HG03175 (cell line): ENCODE results near the gene PCDH9.
"Not testable (repeated sequence)": the region's sequence is repeated elsewhere in the genome, so short reads cannot be mapped to it uniquely, and the experiment has no call there.

Source experiments
- ATAC-seq: cut with Tn5 transposase; IDR thresholded peaks from one replicate; pipeline ENCODE4 v1.9.1; 2021; ENCODE audit warnings: mild to moderate bottlenecking, moderate library complexity; ENCODE audit not compliant: unreplicated experiment

The PCDH9 gene

GRCh38 chr13:67133476-67133875 lies 96.7 kb downstream of the PCDH9 start:
- no peak for ATAC-seq

DNA sequence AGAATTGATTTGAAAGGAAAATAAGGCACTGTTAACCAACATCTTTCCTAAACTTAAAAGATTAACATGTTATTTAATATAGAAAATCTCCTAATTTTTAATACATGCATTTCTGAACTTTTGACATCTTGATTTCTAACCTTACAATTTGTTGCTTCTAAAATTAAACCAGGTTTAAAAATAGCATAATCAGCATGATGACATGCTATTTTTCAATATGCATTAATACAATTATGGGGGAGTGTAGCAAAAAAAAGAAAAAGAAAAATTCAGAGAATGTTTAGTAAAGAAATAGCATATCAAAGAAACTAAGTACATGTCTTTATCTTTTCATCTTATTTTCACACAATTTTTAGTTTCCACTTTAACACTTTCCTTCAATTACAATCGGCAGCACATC lies 98.7 kb downstream of the PCDH9 start:
- no peak for ATAC-seq

DNA sequence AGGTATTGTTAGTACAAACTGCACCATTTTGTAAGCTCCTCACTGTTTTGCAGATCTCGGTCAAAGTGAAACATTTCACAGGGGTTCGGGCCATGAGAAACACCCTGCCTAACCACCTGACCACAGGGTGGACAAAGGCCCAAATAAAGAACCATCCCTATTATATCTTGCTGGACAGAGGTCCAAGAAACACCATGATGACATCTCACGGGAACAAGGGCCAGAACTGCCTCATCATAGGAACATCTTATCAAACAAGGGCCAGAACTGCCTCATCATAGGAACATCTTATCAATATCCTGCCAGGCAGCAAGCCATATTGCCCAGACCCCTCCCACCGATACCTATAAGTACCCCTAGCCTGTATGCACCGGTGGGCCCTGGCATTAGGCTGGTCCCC lies 99.7 kb downstream of the PCDH9 start:
- ATAC-seq: no peak

DNA sequence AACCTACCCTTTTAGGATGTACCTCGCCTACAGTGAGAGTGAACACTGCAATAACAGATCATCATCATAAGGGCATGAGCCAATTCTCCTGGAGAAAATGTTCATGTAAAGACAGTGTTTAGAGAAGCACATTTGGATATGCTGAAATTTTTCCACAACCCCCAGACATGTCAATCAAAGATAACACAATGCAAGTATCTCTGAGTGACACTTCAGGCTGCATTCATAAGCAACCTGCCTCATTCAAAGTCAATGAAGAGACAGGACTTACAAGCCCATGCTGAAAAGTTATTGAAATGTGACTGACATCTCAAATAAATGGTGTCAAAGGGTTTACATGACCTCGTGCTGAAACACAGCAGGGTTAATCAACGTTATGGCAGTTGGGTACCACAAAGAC lies 102.0 kb downstream of the PCDH9 start:
- no peak for ATAC-seq

DNA sequence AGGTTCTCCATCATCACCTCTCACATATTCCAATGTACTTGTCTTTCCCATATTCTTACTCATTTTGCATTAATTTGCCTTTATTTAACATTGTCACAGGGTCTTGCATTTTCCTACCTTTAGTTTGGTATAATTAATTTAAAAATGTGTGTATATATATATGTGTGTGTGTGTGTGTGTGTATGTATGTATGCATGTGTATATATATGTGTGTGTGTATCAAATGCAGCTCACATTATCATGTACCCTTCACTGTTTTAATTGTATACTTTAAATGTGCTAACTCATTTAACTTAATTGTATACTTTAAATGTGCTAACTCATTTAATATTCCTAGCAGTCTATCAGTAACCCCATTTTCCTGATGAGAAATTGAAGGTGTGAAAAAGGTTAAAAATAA lies 104.5 kb downstream of the PCDH9 start:
- ATAC-seq: no peak

GRCh38 chr13:67123165-67123564 lies 107.0 kb downstream of the PCDH9 start:
- no peak for ATAC-seq

GRCh38 chr13:67122251-67122650 lies 107.9 kb downstream of the PCDH9 start:
- ATAC-seq: no peak

- ATAC-seq: no peak
These were observed 109.1 kb downstream of the PCDH9 start for GRCh38 chr13:67120872-67121531.

DNA sequence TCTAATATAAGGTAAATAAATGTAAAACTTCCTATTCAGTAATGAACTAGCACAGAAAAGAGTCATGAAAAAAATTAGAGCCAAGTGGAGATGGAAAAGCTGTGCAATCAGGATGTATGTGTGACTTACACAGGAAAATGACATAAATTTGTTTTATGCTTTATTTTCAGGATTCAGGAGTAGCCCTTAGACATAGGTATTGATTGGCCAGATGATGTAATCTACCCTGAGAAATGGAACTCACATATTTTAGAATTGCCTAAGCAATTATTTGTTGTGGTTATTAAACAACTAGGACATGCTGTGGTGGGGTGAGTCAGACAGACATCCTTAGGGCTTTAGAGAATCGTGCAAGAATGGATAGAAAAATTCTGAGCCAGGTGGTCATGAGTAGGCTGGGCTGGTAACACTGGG lies 110.6 kb downstream of the PCDH9 start:
- no peak for ATAC-seq

- ATAC-seq: no peak
These were observed 111.9 kb downstream of the PCDH9 start for GRCh38 chr13:67118277-67118676.

- no peak for ATAC-seq
These were observed 113.1 kb downstream of the PCDH9 start for GRCh38 chr13:67117010-67117550.

- no peak for ATAC-seq
These were observed 122.2 kb downstream of the PCDH9 start for GRCh38 chr13:67107979-67108378.

GRCh38 chr13:67106502-67107057 lies 123.6 kb downstream of the PCDH9 start:
- no peak for ATAC-seq

DNA sequence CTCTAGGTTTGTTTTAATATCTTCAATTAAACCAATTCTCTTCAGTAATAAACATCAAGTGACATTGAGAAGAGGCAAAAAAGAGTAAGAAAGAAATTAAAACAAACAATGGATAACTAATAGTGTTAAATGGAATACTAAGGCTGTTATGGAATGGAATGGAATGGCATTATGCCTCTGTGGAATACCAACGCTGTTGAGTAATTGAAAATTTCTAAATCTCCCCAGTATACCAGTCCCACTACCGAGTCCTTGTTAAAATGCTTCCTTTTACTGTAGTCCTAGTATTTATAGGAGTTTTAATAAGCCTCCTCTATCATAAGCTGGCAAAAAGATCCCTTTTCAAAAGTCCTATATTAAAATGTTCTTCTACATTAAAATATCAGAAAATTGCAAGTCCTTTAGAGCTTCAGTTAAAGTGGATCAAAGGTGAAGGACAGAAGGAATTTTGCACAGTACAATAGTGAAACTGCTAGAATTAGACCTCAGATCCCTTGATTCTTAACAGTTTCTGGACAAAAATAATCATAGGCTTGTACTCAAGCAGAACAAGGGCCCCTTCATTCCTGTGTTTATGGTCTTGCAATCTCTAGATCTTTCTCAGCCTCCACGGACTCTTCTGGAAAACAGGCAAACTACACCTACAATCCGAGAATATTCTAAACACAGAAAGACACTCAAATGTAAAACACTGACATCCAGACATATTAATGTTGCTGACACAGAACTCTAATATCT lies 128.2 kb downstream of the PCDH9 start:
- no peak for ATAC-seq

GRCh38 chr13:67100730-67101129 lies 129.4 kb downstream of the PCDH9 start:
- ATAC-seq: no peak

GRCh38 chr13:67099494-67099893 lies 130.6 kb downstream of the PCDH9 start:
- no peak for ATAC-seq

DNA sequence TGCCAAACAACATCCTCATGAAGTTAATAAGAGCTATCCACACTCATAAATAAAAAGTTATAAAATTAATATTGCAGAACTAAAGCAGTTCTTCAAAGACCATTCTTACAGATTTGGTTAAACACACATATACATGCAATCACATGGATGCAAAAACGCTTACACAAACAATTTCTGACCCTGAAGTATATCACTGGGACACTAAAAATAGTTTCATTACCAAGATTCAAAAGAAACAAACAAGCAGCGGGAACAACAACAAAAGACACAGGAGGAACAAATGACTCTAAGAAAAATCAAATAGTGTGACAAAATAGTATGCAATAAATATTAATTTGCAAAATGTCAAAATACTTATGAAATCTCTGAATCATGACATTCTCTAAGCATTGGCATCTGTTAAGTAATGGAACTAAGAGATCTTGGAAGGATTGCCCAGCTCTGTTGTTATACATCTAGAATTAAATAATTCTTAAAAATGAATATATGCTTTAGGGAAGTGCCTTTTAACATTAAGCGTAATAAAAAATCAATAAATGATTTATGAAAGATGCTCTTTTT lies 132.2 kb downstream of the PCDH9 start:
- no peak for ATAC-seq

- not testable (repeated sequence) for ATAC-seq
These were observed 133.2 kb downstream of the PCDH9 start for GRCh38 chr13:67096893-67097292.

- ATAC-seq: no peak
These were observed 133.7 kb downstream of the PCDH9 start for GRCh38 chr13:67096418-67096817.

DNA sequence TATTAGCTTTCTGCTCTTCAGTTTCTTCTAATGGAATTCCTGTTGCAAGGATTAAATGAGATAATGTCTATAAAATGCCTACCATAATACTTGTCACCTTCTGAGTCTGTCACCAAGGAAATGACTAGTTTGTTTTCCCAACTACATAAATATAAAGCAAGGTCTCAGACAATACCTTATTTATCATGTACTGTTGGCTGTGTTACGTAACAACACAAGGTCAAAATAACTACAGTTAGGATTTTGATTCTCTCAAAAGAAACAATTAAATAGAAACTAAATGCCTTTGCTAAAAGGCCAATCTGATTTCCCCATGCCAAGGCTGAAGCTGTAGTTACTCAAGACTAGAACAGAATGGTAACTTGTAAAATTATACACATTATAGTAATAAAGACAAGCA lies 134.5 kb downstream of the PCDH9 start:
- no peak for ATAC-seq

DNA sequence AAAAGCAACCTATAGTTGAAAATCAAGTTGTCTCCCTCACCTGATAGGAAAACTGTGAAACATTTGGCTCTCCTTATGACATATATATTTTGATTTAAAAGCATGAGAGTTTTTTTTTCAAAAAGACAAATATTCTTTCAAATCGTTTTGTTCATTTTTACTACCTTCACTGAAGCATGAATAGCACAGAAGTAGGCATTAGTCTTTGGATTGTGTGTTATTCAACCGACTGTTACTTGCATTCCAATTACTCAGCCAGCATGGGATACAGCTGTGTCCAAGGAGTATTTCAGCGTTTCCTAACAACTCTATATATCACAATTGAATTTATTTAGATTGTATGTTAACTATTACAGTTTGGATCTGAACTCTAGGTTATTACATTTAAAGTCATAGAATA lies 135.2 kb downstream of the PCDH9 start:
- ATAC-seq: no peak

DNA sequence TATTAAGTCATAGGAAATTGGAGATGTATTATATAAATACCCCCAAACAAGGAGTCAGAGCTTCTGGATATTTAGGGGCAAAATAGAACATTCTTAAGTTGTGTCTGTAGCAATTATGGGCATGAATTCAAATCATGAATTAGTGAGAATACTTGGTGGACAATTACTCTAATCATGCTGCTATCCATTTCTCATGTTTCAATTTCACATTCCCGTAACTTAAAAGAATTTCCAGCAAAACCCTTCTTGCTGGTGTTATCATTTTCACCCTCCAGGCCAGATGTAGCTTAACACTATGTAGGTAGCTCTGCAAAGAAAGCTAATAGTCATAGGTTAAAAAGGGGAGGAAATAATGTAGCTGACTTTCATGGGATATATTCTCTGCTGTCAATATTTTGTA lies 136.1 kb downstream of the PCDH9 start:
- no peak for ATAC-seq
